ENCODE data around the gene PSD2. TPM values are rescaled to one million over a fixed set of nuclear protein-coding genes. Genes with fewer than 3 reads are reported as not detected.

PSD2 gene
- not detected for total RNA-seq

GRCh38 chr5:139795074-139796001 lies at the start of gene PSD2:
Gene PSD2, plus strand, starts transcription at chr5:139795808. Its CDS starts 13,633 bp downstream, at chr5:139809441.
- H3K9me3 Mint-ChIP-seq: no peaks in the 10 kb centered on the region
- H3K27ac Mint-ChIP-seq: no peak within 1 kb of the TSS
- H3K27me3 Mint-ChIP-seq (ENCODE audit: low read depth): peaks cover 47% of the 10 kb centered on the region
- H3K4me1 Mint-ChIP-seq (ENCODE audit: low read depth): peaks cover 2% of the 10 kb centered on the region
- H3K4me3 Mint-ChIP-seq: peak within 1 kb of the TSS; percentile 49
- intact Hi-C loops (cut with micrococcal nuclease): no loop called here
- peak; percentile 30 for DNase-seq
- H3K36me3 Mint-ChIP-seq (ENCODE audit: low read depth): no peaks in the 10 kb centered on the region
- CTCF ChIA-PET: interaction anchor here (0.6 to 4.8 kb wide), 3 partner anchors 8 to 174 kb away, joined by 5 to 36 read pairs (median 7); no protein-coding TSS in a partner anchor

- Mint-ChIP-seq H3K36me3 (ENCODE audit: low read depth) (no peaks in the 10 kb centered on the region), H3K27ac (no peak overlapping the region), H3K4me3 (peak overlapping the region; percentile 72), H3K27me3 (ENCODE audit: low read depth) (peaks cover 15% of the 10 kb centered on the region), H3K4me1 (ENCODE audit: low read depth) (peaks cover 21% of the 10 kb centered on the region), H3K9me3 (no peaks in the 10 kb centered on the region)
- intact Hi-C loops (cut with micrococcal nuclease): loop anchor here (1.0 to 5.0 kb wide), 6 partner anchors 18 to 330 kb away; partner anchors contain the start of gene CXXC5
- CTCF ChIA-PET: interaction anchor here (0.6 to 1.5 kb wide), 7 partner anchors 16 to 365 kb away, joined by 3 to 5 read pairs (median 3); no protein-coding TSS in a partner anchor
- peak; percentile 86 for DNase-seq
These were observed 48.7 kb upstream of the PSD2 start for GRCh38 chr5:139746691-139747582.

GRCh38 chr5:139747583-139748504 lies 47.8 kb upstream of the PSD2 start:
- no peaks in the 10 kb centered on the region for H3K36me3 Mint-ChIP-seq (ENCODE audit: low read depth)
- no peaks in the 10 kb centered on the region for H3K9me3 Mint-ChIP-seq
- CTCF ChIA-PET: interaction anchor here (0.6 to 1.8 kb wide), 9 partner anchors 17 to 963 kb away, joined by 3 to 6 read pairs (median 4); no protein-coding TSS in a partner anchor
- DNase-seq: peak; percentile 64
- peak overlapping the region; percentile 72 for H3K4me3 Mint-ChIP-seq
- intact Hi-C loops (cut with micrococcal nuclease): loop anchor here (1.0 to 5.0 kb wide), 6 partner anchors 17 to 331 kb away; partner anchors contain the start of gene CXXC5
- H3K27ac Mint-ChIP-seq: peak overlapping the region; percentile 10
- peaks cover 21% of the 10 kb centered on the region for H3K4me1 Mint-ChIP-seq (ENCODE audit: low read depth)
- H3K27me3 Mint-ChIP-seq (ENCODE audit: low read depth): peaks cover 20% of the 10 kb centered on the region

GRCh38 chr5:139748505-139748826 lies 47.1 kb upstream of the PSD2 start:
- CTCF ChIA-PET: interaction anchor here (0.6 to 1.8 kb wide), 5 partner anchors 17 to 963 kb away, joined by 3 to 6 read pairs (median 4); no protein-coding TSS in a partner anchor
- no peaks in the 10 kb centered on the region for H3K9me3 Mint-ChIP-seq
- intact Hi-C loops (cut with micrococcal nuclease): loop anchor here (5.0 kb wide), 1 partner anchor 331 kb away; no protein-coding TSS in a partner anchor
- DNase-seq: no peak
- H3K4me1 Mint-ChIP-seq (ENCODE audit: low read depth): peaks cover 21% of the 10 kb centered on the region
- no peaks in the 10 kb centered on the region for H3K36me3 Mint-ChIP-seq (ENCODE audit: low read depth)
- no peak overlapping the region for H3K27ac Mint-ChIP-seq
- H3K4me3 Mint-ChIP-seq: peak overlapping the region; percentile 72
- H3K27me3 Mint-ChIP-seq (ENCODE audit: low read depth): peaks cover 20% of the 10 kb centered on the region

- intact Hi-C loops (cut with micrococcal nuclease): loop anchor here (5.0 kb wide), 1 partner anchor 332 kb away; no protein-coding TSS in a partner anchor
- no peaks in the 10 kb centered on the region for H3K9me3 Mint-ChIP-seq
- H3K4me1 Mint-ChIP-seq (ENCODE audit: low read depth): peaks cover 21% of the 10 kb centered on the region
- no peak for DNase-seq
- CTCF ChIA-PET: interaction anchor here (0.6 to 1.8 kb wide), 3 partner anchors 17 to 805 kb away, joined by 3 to 6 read pairs (median 3); no protein-coding TSS in a partner anchor
- H3K4me3 Mint-ChIP-seq: no peak overlapping the region
- H3K27me3 Mint-ChIP-seq (ENCODE audit: low read depth): peaks cover 20% of the 10 kb centered on the region
- H3K36me3 Mint-ChIP-seq (ENCODE audit: low read depth): no peaks in the 10 kb centered on the region
- H3K27ac Mint-ChIP-seq: no peak overlapping the region
These were observed 46.4 kb upstream of the PSD2 start for GRCh38 chr5:139749242-139749641.

- H3K4me3 Mint-ChIP-seq: no peak overlapping the region
- H3K4me1 Mint-ChIP-seq (ENCODE audit: low read depth): peaks cover 24% of the 10 kb centered on the region
- no peaks in the 10 kb centered on the region for H3K36me3 Mint-ChIP-seq (ENCODE audit: low read depth)
- CTCF ChIA-PET: interaction anchor here (1.0 to 1.2 kb wide), 2 partner anchors 14 to 115 kb away, joined by 6 to 7 read pairs; no protein-coding TSS in a partner anchor
- H3K27me3 Mint-ChIP-seq (ENCODE audit: low read depth): peaks cover 32% of the 10 kb centered on the region
- DNase-seq: no peak
- no peak overlapping the region for H3K27ac Mint-ChIP-seq
- intact Hi-C loops (cut with micrococcal nuclease): no loop called here
- H3K9me3 Mint-ChIP-seq: no peaks in the 10 kb centered on the region
These were observed 44.4 kb upstream of the PSD2 start for GRCh38 chr5:139751236-139751635.

GRCh38 chr5:139752506-139753473 lies 42.8 kb upstream of the PSD2 start:
- Mint-ChIP-seq H3K9me3 (no peaks in the 10 kb centered on the region), H3K27me3 (ENCODE audit: low read depth) (peaks cover 42% of the 10 kb centered on the region), H3K4me1 (ENCODE audit: low read depth) (peaks cover 14% of the 10 kb centered on the region), H3K4me3 (no peak overlapping the region), H3K36me3 (ENCODE audit: low read depth) (no peaks in the 10 kb centered on the region), H3K27ac (no peak overlapping the region)
- CTCF ChIA-PET: interaction anchor here (0.6 to 1.3 kb wide), 6 partner anchors 11 to 282 kb away, joined by 3 to 10 read pairs (median 4); partner anchors contain the start of gene SMIM33
- no peak for DNase-seq
- intact Hi-C loops (cut with micrococcal nuclease): no loop called here

- peaks cover 7% of the 10 kb centered on the region for H3K4me1 Mint-ChIP-seq (ENCODE audit: low read depth)
- CTCF ChIA-PET: interaction anchor here (0.6 to 2.2 kb wide), 4 partner anchors 10 to 120 kb away, joined by 3 to 15 read pairs (median 6); no protein-coding TSS in a partner anchor
- H3K4me3 Mint-ChIP-seq: no peak overlapping the region
These were observed 39.5 kb upstream of the PSD2 start for GRCh38 chr5:139755892-139756671.

GRCh38 chr5:139756971-139757370 lies 38.6 kb upstream of the PSD2 start:
- intact Hi-C loops (cut with micrococcal nuclease): no loop called here
- H3K27me3 Mint-ChIP-seq (ENCODE audit: low read depth): peaks cover 39% of the 10 kb centered on the region
- H3K9me3 Mint-ChIP-seq: no peaks in the 10 kb centered on the region

More at GRCh38 chr5:139755892-139756671, 39.5 kb upstream of the PSD2 start:
- no peak overlapping the region for H3K27ac Mint-ChIP-seq
- peak; percentile 30 for DNase-seq
- intact Hi-C loops (cut with micrococcal nuclease): no loop called here
- H3K36me3 Mint-ChIP-seq (ENCODE audit: low read depth): no peaks in the 10 kb centered on the region
- H3K27me3 Mint-ChIP-seq (ENCODE audit: low read depth): peaks cover 39% of the 10 kb centered on the region
- no peaks in the 10 kb centered on the region for H3K9me3 Mint-ChIP-seq

More at GRCh38 chr5:139756971-139757370, 38.6 kb upstream of the PSD2 start:
- Mint-ChIP-seq H3K27ac (no peak overlapping the region), H3K4me1 (ENCODE audit: low read depth) (peaks cover 7% of the 10 kb centered on the region), H3K4me3 (no peak overlapping the region), H3K36me3 (ENCODE audit: low read depth) (no peaks in the 10 kb centered on the region)
- no peak for DNase-seq
- CTCF ChIA-PET: interaction anchor here (1.8 kb wide), 1 partner anchor 9 kb away, joined by 10 read pairs; no protein-coding TSS in a partner anchor

Measured in activated naive CD4-positive, alpha-beta T cell treated with anti-CD3 and anti-CD28 coated beads for 36 hours (primary cell).